ENCODE measurements around the gene KIF1B.

DNA sequence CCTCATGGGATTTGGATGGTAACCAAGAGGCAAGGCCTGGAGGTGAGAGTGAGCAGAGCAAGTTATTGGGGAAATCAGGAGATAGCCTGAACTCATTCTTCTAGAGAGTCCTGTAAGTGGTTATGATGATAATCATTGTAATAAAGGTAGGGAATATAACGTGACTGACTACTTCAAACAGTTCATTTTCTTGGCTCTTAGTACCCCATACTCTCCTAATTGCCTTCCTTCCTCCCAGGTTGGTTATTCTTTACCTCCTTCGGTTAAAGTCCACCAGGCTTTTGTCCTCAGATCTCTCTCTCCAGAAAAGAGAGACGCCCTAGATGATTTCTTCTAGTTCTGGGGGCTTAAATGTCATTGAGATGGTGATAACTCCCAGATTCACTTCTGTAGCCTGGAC, 35.3 kb downstream of the KIF1B start:
- TF ChIP-seq CTCF (conservative IDR thresholded peaks at IDR 0.05; ENCODE audit: low read depth, low read length) (no peak), EZH2 (IDR thresholded peaks at IDR 0.05; ENCODE audit: borderline replicate concordance, low read depth, low read length, poor library complexity, severe bottlenecking) (no peak)
